ENCODE results near the gene IGSF9.
A peak's percentile ranks its signal among the peaks of the same experiment; 100 is the strongest.

IGSF9 gene

GRCh38 chr1:159970932-159971342 is 25.5 kb upstream of the IGSF9 start:
- Histone ChIP-seq H3K9me3 (ENCODE audit: control insufficient read depth, low read length) (no peaks in the 10 kb centered on the region), H3K27me3 (replicated peaks; ENCODE audit: control insufficient read depth, insufficient read depth, low read length) (no peaks in the 10 kb centered on the region), H3K4me1 (ENCODE audit: control insufficient read depth, insufficient read depth, low read length) (no peaks in the 10 kb centered on the region), H3K36me3 (ENCODE audit: control insufficient read depth, insufficient read depth, low read length, severe bottlenecking) (no peaks in the 10 kb centered on the region), H3K4me3 (ENCODE audit: low read length) (no peak overlapping the region), H3K9ac (ENCODE audit: low read length) (no peak overlapping the region)
- no peak for DNase-seq (ENCODE audit: low read depth)

- no peak for DNase-seq (ENCODE audit: low read depth)
- H3K4me1 ChIP-seq (ENCODE audit: control insufficient read depth, insufficient read depth, low read length), result no peaks in the 10 kb centered on the region
- no peak overlapping the region for H3K9ac ChIP-seq (ENCODE audit: low read length)
- no peaks in the 10 kb centered on the region for H3K9me3 ChIP-seq (ENCODE audit: control insufficient read depth, low read length)
- H3K27me3 ChIP-seq (replicated peaks; ENCODE audit: control insufficient read depth, insufficient read depth, low read length), result no peaks in the 10 kb centered on the region
- no peaks in the 10 kb centered on the region for H3K36me3 ChIP-seq (ENCODE audit: control insufficient read depth, insufficient read depth, low read length, severe bottlenecking)
- no peak overlapping the region for H3K4me3 ChIP-seq (ENCODE audit: low read length)
Observed at GRCh38 chr1:159968901-159969300, 23.5 kb upstream of the IGSF9 start.

GRCh38 chr1:159965263-159965662 is 19.9 kb upstream of the IGSF9 start:
- Histone ChIP-seq H3K9me3 (ENCODE audit: control insufficient read depth, low read length) (no peaks in the 10 kb centered on the region), H3K4me3 (ENCODE audit: low read length) (no peak overlapping the region), H3K36me3 (ENCODE audit: control insufficient read depth, insufficient read depth, low read length, severe bottlenecking) (no peaks in the 10 kb centered on the region), H3K4me1 (ENCODE audit: control insufficient read depth, insufficient read depth, low read length) (peaks cover 4% of the 10 kb centered on the region), H3K9ac (ENCODE audit: low read length) (no peak overlapping the region), H3K27me3 (replicated peaks; ENCODE audit: control insufficient read depth, insufficient read depth, low read length) (no peaks in the 10 kb centered on the region)
- no peak for DNase-seq (ENCODE audit: low read depth)

- Histone ChIP-seq H3K27me3 (replicated peaks; ENCODE audit: control insufficient read depth, insufficient read depth, low read length) (no peaks in the 10 kb centered on the region), H3K9me3 (ENCODE audit: control insufficient read depth, low read length) (no peaks in the 10 kb centered on the region), H3K4me1 (ENCODE audit: control insufficient read depth, insufficient read depth, low read length) (peaks cover 4% of the 10 kb centered on the region), H3K4me3 (ENCODE audit: low read length) (no peak overlapping the region), H3K9ac (ENCODE audit: low read length) (no peak overlapping the region), H3K36me3 (ENCODE audit: control insufficient read depth, insufficient read depth, low read length, severe bottlenecking) (no peaks in the 10 kb centered on the region)
- no peak for DNase-seq (ENCODE audit: low read depth)
Observed at GRCh38 chr1:159964144-159964543, 18.7 kb upstream of the IGSF9 start.

GRCh38 chr1:159962176-159962575 is 16.8 kb upstream of the IGSF9 start:
- no peaks in the 10 kb centered on the region for H3K9me3 ChIP-seq (ENCODE audit: control insufficient read depth, low read length)
- no peaks in the 10 kb centered on the region for H3K27me3 ChIP-seq (replicated peaks; ENCODE audit: control insufficient read depth, insufficient read depth, low read length)
- H3K9ac ChIP-seq (ENCODE audit: low read length), result peak overlapping the region; percentile 82
- peaks cover 4% of the 10 kb centered on the region for H3K4me1 ChIP-seq (ENCODE audit: control insufficient read depth, insufficient read depth, low read length)
- H3K36me3 ChIP-seq (ENCODE audit: control insufficient read depth, insufficient read depth, low read length, severe bottlenecking), result no peaks in the 10 kb centered on the region
- peak overlapping the region; percentile 83 for H3K4me3 ChIP-seq (ENCODE audit: low read length)
- no peak for DNase-seq (ENCODE audit: low read depth)

- H3K4me3 ChIP-seq (ENCODE audit: low read length), result peak overlapping the region; percentile 83
- H3K27me3 ChIP-seq (replicated peaks; ENCODE audit: control insufficient read depth, insufficient read depth, low read length), result no peaks in the 10 kb centered on the region
- H3K36me3 ChIP-seq (ENCODE audit: control insufficient read depth, insufficient read depth, low read length, severe bottlenecking), result no peaks in the 10 kb centered on the region
- no peak for DNase-seq (ENCODE audit: low read depth)
- H3K9me3 ChIP-seq (ENCODE audit: control insufficient read depth, low read length), result no peaks in the 10 kb centered on the region
- peaks cover 4% of the 10 kb centered on the region for H3K4me1 ChIP-seq (ENCODE audit: control insufficient read depth, insufficient read depth, low read length)
- peak overlapping the region; percentile 82 for H3K9ac ChIP-seq (ENCODE audit: low read length)
Observed at GRCh38 chr1:159961636-159962035, 16.2 kb upstream of the IGSF9 start.

- H3K4me1 ChIP-seq (ENCODE audit: control insufficient read depth, insufficient read depth, low read length), result peaks cover 4% of the 10 kb centered on the region
- H3K9me3 ChIP-seq (ENCODE audit: control insufficient read depth, low read length), result no peaks in the 10 kb centered on the region
- peak overlapping the region; percentile 82 for H3K9ac ChIP-seq (ENCODE audit: low read length)
- H3K27me3 ChIP-seq (replicated peaks; ENCODE audit: control insufficient read depth, insufficient read depth, low read length), result no peaks in the 10 kb centered on the region
- peak overlapping the region; percentile 83 for H3K4me3 ChIP-seq (ENCODE audit: low read length)
- no peaks in the 10 kb centered on the region for H3K36me3 ChIP-seq (ENCODE audit: control insufficient read depth, insufficient read depth, low read length, severe bottlenecking)
- peak; percentile 90 for DNase-seq (ENCODE audit: low read depth)
Observed at GRCh38 chr1:159960721-159961381, 15.4 kb upstream of the IGSF9 start.

GRCh38 chr1:159959451-159959850 is 14.0 kb upstream of the IGSF9 start:
- H3K27me3 ChIP-seq (replicated peaks; ENCODE audit: control insufficient read depth, insufficient read depth, low read length), result no peaks in the 10 kb centered on the region
- peaks cover 4% of the 10 kb centered on the region for H3K4me1 ChIP-seq (ENCODE audit: control insufficient read depth, insufficient read depth, low read length)
- H3K9ac ChIP-seq (ENCODE audit: low read length), result no peak overlapping the region
- no peaks in the 10 kb centered on the region for H3K9me3 ChIP-seq (ENCODE audit: control insufficient read depth, low read length)
- H3K36me3 ChIP-seq (ENCODE audit: control insufficient read depth, insufficient read depth, low read length, severe bottlenecking), result no peaks in the 10 kb centered on the region
- no peak for DNase-seq (ENCODE audit: low read depth)
- H3K4me3 ChIP-seq (ENCODE audit: low read length), result no peak overlapping the region

GRCh38 chr1:159958719-159959380 is 13.4 kb upstream of the IGSF9 start:
- Histone ChIP-seq H3K9me3 (ENCODE audit: control insufficient read depth, low read length) (no peaks in the 10 kb centered on the region), H3K9ac (ENCODE audit: low read length) (no peak overlapping the region), H3K4me1 (ENCODE audit: control insufficient read depth, insufficient read depth, low read length) (peaks cover 4% of the 10 kb centered on the region), H3K36me3 (ENCODE audit: control insufficient read depth, insufficient read depth, low read length, severe bottlenecking) (no peaks in the 10 kb centered on the region), H3K27me3 (replicated peaks; ENCODE audit: control insufficient read depth, insufficient read depth, low read length) (no peaks in the 10 kb centered on the region), H3K4me3 (ENCODE audit: low read length) (no peak overlapping the region)
- DNase-seq (ENCODE audit: low read depth), result no peak

- H3K4me1 ChIP-seq (ENCODE audit: control insufficient read depth, insufficient read depth, low read length), result peaks cover 4% of the 10 kb centered on the region
- no peak for DNase-seq (ENCODE audit: low read depth)
Observed at GRCh38 chr1:159957824-159958268, 12.4 kb upstream of the IGSF9 start.

GRCh38 chr1:159955456-159955855 is 10.0 kb upstream of the IGSF9 start:
- Histone ChIP-seq H3K27me3 (replicated peaks; ENCODE audit: control insufficient read depth, insufficient read depth, low read length) (no peaks in the 10 kb centered on the region), H3K9me3 (ENCODE audit: control insufficient read depth, low read length) (no peaks in the 10 kb centered on the region), H3K9ac (ENCODE audit: low read length) (no peak overlapping the region), H3K4me1 (ENCODE audit: control insufficient read depth, insufficient read depth, low read length) (peaks cover 12% of the 10 kb centered on the region), H3K4me3 (ENCODE audit: low read length) (no peak overlapping the region), H3K36me3 (ENCODE audit: control insufficient read depth, insufficient read depth, low read length, severe bottlenecking) (no peaks in the 10 kb centered on the region)
- DNase-seq (ENCODE audit: low read depth), result no peak

More at GRCh38 chr1:159957824-159958268, 12.4 kb upstream of the IGSF9 start:
- H3K4me3 ChIP-seq (ENCODE audit: low read length), result no peak overlapping the region
- no peaks in the 10 kb centered on the region for H3K27me3 ChIP-seq (replicated peaks; ENCODE audit: control insufficient read depth, insufficient read depth, low read length)
- H3K9me3 ChIP-seq (ENCODE audit: control insufficient read depth, low read length), result no peaks in the 10 kb centered on the region
- no peaks in the 10 kb centered on the region for H3K36me3 ChIP-seq (ENCODE audit: control insufficient read depth, insufficient read depth, low read length, severe bottlenecking)
- no peak overlapping the region for H3K9ac ChIP-seq (ENCODE audit: low read length)
